ENCODE data around the gene CCT4. TPM values are rescaled to one million over a fixed set of nuclear protein-coding genes. Genes with fewer than 3 reads are reported as not detected.
"Not testable (repeated sequence)": the region's sequence is repeated elsewhere in the genome, so short reads cannot be mapped to it uniquely, and the experiment has no call there.

The CCT4 gene
- total RNA-seq, 2 experiments from 2014 or later: 177 to 189 TPM

DNA sequence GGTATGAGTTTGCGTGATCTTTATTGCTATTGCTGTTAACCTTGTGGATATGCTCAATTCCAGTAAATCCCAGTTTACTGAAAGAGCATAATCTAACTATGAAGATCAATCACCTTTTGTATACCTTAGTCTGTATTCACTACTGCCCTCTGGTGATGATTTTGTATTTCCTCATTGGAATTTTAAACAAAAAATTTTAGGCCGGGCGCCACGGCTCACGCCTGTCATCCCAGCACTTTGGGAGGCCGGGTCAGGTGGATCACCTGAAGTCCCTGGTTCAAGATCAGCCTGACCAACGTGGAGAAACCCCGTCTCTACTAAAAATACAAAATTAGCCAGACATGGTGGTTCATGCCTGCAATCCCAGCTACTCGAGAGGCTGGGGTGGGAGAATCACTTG is 22.1 kb upstream of the CCT4 start:
- ATAC-seq (no peak), DNase-seq (no peak)
- H3K4me1 Mint-ChIP-seq (ENCODE audit: low read depth): peaks cover 13% of the 10 kb centered on the region
- no peaks in the 10 kb centered on the region for H3K27me3 Mint-ChIP-seq (ENCODE audit: low read depth)
- no peak overlapping the region for H3K27ac Mint-ChIP-seq
- no peaks in the 10 kb centered on the region for H3K36me3 Mint-ChIP-seq (ENCODE audit: low read depth)
- POLR2A ChIA-PET: no interaction called here
- H3K9me3 Mint-ChIP-seq (ENCODE audit: insufficient read depth): no peaks in the 10 kb centered on the region
- no peak overlapping the region for H3K4me3 Mint-ChIP-seq
- CTCF ChIA-PET: no interaction called here

DNA sequence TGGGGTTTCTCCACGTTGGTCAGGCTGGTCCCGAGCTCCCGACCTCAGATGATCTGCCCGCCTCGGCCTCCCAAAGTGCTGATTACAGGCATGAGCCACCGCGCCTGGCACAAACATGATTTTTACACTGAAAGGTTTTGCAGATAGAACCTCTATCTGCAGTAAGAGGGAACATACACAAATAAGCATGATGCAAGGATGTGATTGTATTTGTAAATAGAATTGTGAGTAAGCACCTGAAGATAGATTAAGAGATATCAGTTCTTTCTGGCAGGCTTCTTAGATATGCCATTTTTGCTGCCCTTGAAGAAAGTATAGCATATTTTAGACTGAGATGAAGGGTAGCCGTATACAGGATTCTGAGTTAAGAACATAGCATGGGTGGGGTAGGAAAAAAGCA is 20.7 kb upstream of the CCT4 start:
- no peak for DNase-seq
- ChIA-PET POLR2A (interaction anchor here (0.8 kb wide), 1 partner anchor 327 kb away, joined by 3 read pairs; no protein-coding TSS in a partner anchor), CTCF (no interaction called here)
- Mint-ChIP-seq H3K27me3 (ENCODE audit: low read depth) (no peaks in the 10 kb centered on the region), H3K36me3 (ENCODE audit: low read depth) (no peaks in the 10 kb centered on the region), H3K4me1 (ENCODE audit: low read depth) (peaks cover 22% of the 10 kb centered on the region), H3K9me3 (ENCODE audit: insufficient read depth) (no peaks in the 10 kb centered on the region), H3K4me3 (no peak overlapping the region), H3K27ac (no peak overlapping the region)
- ATAC-seq: no peak

DNA sequence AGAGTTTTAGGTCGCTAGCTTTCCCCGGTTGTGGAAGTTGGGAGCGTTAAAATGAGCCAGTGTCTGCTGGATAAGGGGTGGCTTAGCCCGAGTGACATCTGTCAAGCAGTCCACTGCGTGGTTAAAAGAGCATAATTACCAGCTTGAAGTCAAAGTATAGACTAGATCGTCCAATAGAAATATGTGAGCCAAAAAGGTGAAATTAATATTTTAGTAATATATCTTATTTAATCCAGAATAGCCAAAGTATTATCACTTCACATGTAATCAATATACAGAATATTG is 17.7 kb upstream of the CCT4 start:
- DNase-seq (no peak), ATAC-seq (peak; percentile 22)
- H3K27ac Mint-ChIP-seq: peak overlapping the region; percentile 78
- H3K36me3 Mint-ChIP-seq (ENCODE audit: low read depth): no peaks in the 10 kb centered on the region
- H3K9me3 Mint-ChIP-seq (ENCODE audit: insufficient read depth): no peaks in the 10 kb centered on the region
- ChIA-PET CTCF (interaction anchor here (0.7 to 1.4 kb wide), 3 partner anchors 10 to 508 kb away, joined by 3 read pairs; no protein-coding TSS in a partner anchor), POLR2A (interaction anchor here (0.6 kb wide), 1 partner anchor 1632 kb away, joined by 3 read pairs; no protein-coding TSS in a partner anchor)
- peak overlapping the region; percentile 96 for H3K4me3 Mint-ChIP-seq
- H3K27me3 Mint-ChIP-seq (ENCODE audit: low read depth): no peaks in the 10 kb centered on the region
- peaks cover 22% of the 10 kb centered on the region for H3K4me1 Mint-ChIP-seq (ENCODE audit: low read depth)

DNA sequence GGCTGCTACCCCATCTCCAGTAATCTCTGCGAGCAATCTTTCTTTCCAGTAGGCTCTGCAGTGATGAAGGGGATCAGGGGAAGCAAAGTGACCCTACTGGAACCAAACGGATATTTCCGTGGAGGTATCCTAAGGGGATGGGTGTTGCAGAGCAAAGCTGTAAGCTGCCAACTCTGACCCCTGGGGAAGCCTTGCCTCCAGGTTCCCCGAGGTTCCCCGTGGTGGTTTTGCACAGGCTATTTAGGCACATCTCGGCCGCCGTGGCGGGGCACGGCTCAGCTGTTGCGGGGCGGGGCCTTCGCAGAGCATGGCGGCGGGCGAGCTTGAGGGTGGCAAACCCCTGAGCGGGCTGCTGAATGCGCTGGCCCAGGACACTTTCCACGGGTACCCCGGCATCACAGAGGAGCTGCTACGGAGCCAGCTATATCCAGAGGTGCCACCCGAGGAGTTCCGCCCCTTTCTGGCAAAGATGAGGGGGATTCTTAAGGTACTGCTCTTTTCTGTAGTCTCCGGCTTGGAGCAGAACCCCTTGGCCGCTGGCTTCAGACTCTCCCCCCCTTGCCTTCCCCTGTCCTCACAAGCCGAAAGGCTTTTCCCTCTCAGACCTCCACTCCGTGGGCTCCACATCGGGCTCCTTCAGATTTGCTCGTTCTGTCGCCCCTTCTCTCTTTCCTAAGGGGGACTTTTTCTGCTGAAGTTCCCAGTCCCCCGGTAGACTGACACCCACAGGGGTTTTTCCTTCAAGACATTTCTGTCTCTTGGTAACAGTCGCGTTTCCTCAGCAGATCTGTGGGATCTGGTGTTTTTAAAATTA is 17.1 kb upstream of the CCT4 start, which contains the start of gene COMMD1:
Gene COMMD1 (plus strand): TSS at position 303 of the 814 bp plus-strand sequence. CDS start 5 bp downstream, at position 308.
- Mint-ChIP-seq H3K27ac (peak within 1 kb of the TSS; percentile 78), H3K27me3 (ENCODE audit: low read depth) (no peaks in the 10 kb centered on the region), H3K9me3 (ENCODE audit: insufficient read depth) (no peaks in the 10 kb centered on the region), H3K4me3 (peak within 1 kb of the TSS; percentile 96), H3K4me1 (ENCODE audit: low read depth) (peaks cover 22% of the 10 kb centered on the region), H3K36me3 (ENCODE audit: low read depth) (no peaks in the 10 kb centered on the region)
- ATAC-seq (peak; percentile 100), DNase-seq (peak; percentile 88)
- CTCF ChIA-PET: interaction anchor here (1.0 to 1.4 kb wide), 4 partner anchors 9 to 508 kb away, joined by 3 read pairs; no protein-coding TSS in a partner anchor
- POLR2A ChIA-PET: interaction anchor here (0.6 kb wide), 1 partner anchor 1633 kb away, joined by 3 read pairs; no protein-coding TSS in a partner anchor

DNA sequence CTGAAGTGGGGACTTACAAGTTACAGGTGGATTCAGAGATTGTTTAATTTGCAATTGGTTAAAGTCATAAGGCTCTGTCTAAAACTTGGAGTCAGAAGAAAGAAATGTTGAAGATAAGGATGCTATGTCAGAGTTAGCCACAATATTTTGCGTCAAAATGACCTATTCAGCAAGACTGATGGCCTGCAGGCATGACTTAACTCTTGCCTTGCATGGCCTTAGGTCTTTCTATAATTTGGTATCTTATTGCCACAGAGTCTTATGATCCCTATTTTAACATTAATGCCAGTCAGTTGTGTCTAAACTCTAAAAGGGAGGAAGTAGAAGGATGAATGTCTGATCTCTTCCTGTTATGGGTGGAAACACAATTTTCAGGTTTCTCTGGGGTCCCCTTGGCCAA is 11.8 kb upstream of the CCT4 start:
- H3K9me3 Mint-ChIP-seq (ENCODE audit: insufficient read depth): no peaks in the 10 kb centered on the region
- H3K27me3 Mint-ChIP-seq (ENCODE audit: low read depth): no peaks in the 10 kb centered on the region
- H3K36me3 Mint-ChIP-seq (ENCODE audit: low read depth): no peaks in the 10 kb centered on the region
- H3K4me3 Mint-ChIP-seq: no peak overlapping the region
- no peak for ATAC-seq
- peaks cover 7% of the 10 kb centered on the region for H3K4me1 Mint-ChIP-seq (ENCODE audit: low read depth)
- no peak overlapping the region for H3K27ac Mint-ChIP-seq
- CTCF ChIA-PET: no interaction called here
- POLR2A ChIA-PET: no interaction called here
- no peak for DNase-seq

DNA sequence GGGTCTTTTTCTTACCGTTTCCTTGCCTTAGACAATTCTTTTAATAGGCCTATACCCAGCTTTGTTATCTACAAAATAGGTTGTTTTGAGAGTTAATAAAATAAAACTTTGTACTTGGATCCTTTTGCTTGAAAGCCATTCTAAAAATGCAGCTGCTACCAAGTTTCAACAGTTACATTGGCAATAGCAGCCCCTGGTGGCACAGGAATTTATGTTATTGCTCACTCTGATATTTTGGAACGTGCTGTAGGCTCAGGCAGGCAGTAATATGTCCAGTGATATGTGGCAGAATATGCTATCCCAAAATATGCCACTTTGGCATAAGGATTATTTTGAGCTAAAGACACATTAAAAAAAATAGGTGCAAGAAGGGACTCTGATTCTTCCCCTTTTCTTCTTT is 10.4 kb upstream of the CCT4 start:
- Mint-ChIP-seq H3K27ac (no peak overlapping the region), H3K4me1 (ENCODE audit: low read depth) (no peaks in the 10 kb centered on the region), H3K36me3 (ENCODE audit: low read depth) (no peaks in the 10 kb centered on the region), H3K27me3 (ENCODE audit: low read depth) (no peaks in the 10 kb centered on the region), H3K4me3 (no peak overlapping the region), H3K9me3 (ENCODE audit: insufficient read depth) (no peaks in the 10 kb centered on the region)
- POLR2A ChIA-PET: no interaction called here
- ATAC-seq (no peak), DNase-seq (no peak)
- CTCF ChIA-PET: interaction anchor here (0.7 to 1.2 kb wide), 4 partner anchors 12 to 101 kb away, joined by 3 read pairs; no protein-coding TSS in a partner anchor

DNA sequence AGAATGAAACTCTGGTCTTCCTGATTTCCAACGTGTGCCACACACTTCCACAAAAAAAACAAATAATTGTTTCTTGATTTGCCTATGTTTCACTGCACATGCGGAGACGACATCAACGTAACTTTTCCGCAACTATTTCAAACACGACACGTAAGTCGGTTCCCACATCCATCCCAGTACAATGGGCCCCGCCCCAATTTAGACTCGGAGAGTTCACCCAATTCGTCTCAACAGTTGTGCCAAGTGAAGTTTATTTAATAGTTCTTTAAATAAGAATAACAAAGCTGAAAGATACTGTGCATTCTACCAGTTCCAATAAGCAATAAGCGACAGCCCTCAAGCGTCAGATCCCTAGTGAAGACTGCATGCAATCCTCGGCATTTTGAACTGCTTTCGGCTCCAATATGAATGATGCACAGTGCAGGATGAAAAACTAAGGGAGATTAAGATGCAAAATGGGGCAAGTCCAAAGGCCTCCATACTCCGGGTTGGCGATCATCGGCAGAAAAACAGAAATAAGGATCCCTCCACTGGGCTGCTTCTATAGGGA is 664 bp downstream of the CCT4 start:
- Mint-ChIP-seq H3K36me3 (ENCODE audit: low read depth) (peaks cover 36% of the 10 kb centered on the region), H3K27ac (peak overlapping the region; percentile 99), H3K4me3 (peak overlapping the region; percentile 97), H3K27me3 (ENCODE audit: low read depth) (no peaks in the 10 kb centered on the region), H3K9me3 (ENCODE audit: insufficient read depth) (no peaks in the 10 kb centered on the region), H3K4me1 (ENCODE audit: low read depth) (peaks cover 30% of the 10 kb centered on the region)
- ChIA-PET CTCF (interaction anchor here (1.0 to 1.7 kb wide), 2 partner anchors 11 to 20 kb away, joined by 3 to 6 read pairs; no protein-coding TSS in a partner anchor), POLR2A (interaction anchor here (0.6 to 1.0 kb wide), 2 partner anchors 16 to 213 kb away, joined by 3 read pairs; no protein-coding TSS in a partner anchor)
- ATAC-seq: no peak
- DNase-seq: peak; percentile 36

DNA sequence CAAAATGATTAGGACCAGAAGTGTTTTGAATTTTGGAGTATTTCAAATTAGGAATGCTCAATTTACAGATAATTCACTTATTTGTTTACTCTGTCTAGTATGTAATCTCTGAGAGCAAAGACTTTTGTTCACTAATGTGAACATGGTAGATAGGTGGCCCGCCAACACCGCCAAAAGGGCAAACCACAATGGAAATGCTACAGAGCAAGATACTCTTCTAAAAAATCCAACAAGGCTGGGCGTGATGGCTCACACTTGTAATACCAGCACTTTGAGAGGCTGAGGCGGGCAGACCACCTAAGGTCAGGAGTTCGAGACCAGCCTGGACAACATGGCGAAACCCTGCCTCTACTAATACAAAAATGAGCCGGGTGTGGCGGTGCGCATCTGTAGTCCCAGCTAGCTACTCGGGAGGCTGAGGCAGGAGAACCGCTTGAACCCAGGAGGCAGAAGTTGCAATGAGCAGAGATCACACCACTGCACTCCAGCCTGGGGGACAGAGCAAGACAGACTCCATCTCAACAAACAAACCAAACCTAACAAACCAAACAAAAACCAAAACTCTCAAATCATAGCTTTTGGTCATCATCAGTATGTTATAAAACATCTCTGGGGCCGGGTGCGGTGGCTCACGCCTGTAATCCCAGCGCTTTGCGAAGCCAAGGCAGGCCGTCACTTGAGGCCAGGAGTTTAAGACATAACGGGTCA is 2.4 kb downstream of the CCT4 start:
- DNase-seq: no peak
- Mint-ChIP-seq H3K27ac (peak overlapping the region; percentile 49), H3K4me1 (ENCODE audit: low read depth) (peaks cover 30% of the 10 kb centered on the region), H3K27me3 (ENCODE audit: low read depth) (no peaks in the 10 kb centered on the region), H3K36me3 (ENCODE audit: low read depth) (peaks cover 44% of the 10 kb centered on the region), H3K9me3 (ENCODE audit: insufficient read depth) (no peaks in the 10 kb centered on the region), H3K4me3 (peak overlapping the region; percentile 97)
- ChIA-PET CTCF (interaction anchor here (1.7 kb wide), 1 partner anchor 19 kb away, joined by 6 read pairs; no protein-coding TSS in a partner anchor), POLR2A (interaction anchor here (0.7 kb wide), 1 partner anchor 215 kb away, joined by 3 read pairs; no protein-coding TSS in a partner anchor)
- ATAC-seq: no peak

DNA sequence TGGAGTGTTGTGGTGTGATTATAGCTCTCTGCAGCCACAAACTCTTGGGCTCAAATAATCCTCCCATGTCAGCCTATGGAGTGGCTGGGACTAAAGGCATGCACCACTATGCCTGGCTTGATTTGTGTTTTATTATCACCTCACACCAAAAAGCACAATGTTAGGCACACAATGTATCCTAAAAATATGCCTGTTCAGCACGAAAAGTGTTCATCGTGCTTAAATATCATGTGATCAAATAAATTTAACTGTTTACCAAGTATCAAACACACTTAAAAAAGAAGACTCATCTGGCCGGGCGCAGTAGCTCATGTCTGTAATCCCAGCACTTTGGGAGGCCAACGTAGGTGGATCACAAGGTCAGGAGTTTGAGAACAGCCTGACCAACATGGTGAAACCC is 5.6 kb downstream of the CCT4 start:
- Mint-ChIP-seq H3K4me1 (ENCODE audit: low read depth) (peaks cover 25% of the 10 kb centered on the region), H3K9me3 (ENCODE audit: insufficient read depth) (no peaks in the 10 kb centered on the region), H3K27ac (no peak overlapping the region), H3K27me3 (ENCODE audit: low read depth) (no peaks in the 10 kb centered on the region), H3K36me3 (ENCODE audit: low read depth) (peaks cover 61% of the 10 kb centered on the region), H3K4me3 (no peak overlapping the region)
- ChIA-PET CTCF (no interaction called here), POLR2A (interaction anchor here (0.6 kb wide), 1 partner anchor 12 kb away, joined by 3 read pairs; no protein-coding TSS in a partner anchor)
- ATAC-seq: no peak
- DNase-seq: no peak

DNA sequence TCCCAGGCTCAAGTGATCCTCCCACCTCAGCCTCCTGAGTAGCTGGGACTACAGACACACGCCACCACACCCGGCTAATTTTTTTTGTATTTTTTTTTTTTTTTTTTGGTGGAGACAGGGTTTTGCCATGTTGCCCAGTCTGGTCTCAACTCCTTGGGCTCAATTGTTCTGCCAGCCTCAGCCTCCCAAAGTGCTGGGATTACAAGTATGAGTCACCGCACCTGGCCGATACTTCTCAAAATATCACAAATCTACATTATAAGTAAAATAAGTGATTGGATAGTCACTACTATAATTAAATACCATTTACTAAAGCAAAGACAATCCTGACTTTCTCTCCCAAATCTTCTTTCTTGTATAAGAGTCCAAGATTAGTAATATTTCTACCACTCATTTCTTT is 9.1 kb downstream of the CCT4 start:
- CTCF ChIA-PET; POLR2A ChIA-PET; DNase-seq; H3K4me3 Mint-ChIP-seq; ATAC-seq; H3K27me3 Mint-ChIP-seq (ENCODE audit: low read depth); H3K4me1 Mint-ChIP-seq (ENCODE audit: low read depth); H3K9me3 Mint-ChIP-seq (ENCODE audit: insufficient read depth); H3K27ac Mint-ChIP-seq: not testable (repeated sequence)
- H3K36me3 Mint-ChIP-seq (ENCODE audit: low read depth): peaks cover 61% of the 10 kb centered on the region

DNA sequence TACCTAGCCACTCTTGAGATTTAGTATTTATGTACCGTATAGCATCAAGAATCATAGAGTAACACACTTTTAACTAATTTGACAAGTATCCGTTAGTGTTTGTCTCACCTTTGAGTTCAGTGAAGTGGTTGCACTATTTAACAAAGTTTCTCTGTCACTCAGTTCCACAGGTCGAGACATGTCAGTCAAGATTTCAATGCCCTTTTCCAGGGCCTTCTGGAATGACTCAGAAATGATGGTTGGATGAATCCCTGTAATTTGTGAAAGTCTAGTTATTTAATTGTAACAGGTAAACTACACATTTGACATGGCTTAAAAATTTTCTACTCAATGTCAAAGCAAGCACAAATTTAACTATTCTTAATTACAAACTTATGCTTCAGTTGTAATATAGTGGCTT is 9.7 kb downstream of the CCT4 start:
- CTCF ChIA-PET: no interaction called here
- Mint-ChIP-seq H3K4me3 (no peak overlapping the region), H3K27ac (no peak overlapping the region), H3K27me3 (ENCODE audit: low read depth) (no peaks in the 10 kb centered on the region), H3K9me3 (ENCODE audit: insufficient read depth) (no peaks in the 10 kb centered on the region), H3K4me1 (ENCODE audit: low read depth) (no peaks in the 10 kb centered on the region), H3K36me3 (ENCODE audit: low read depth) (peaks cover 63% of the 10 kb centered on the region)
- POLR2A ChIA-PET: no interaction called here
- ATAC-seq: no peak
- DNase-seq: no peak
